Spleen (tissue), 13 donors: ENCODE results near the gene CD99. TPM values are rescaled to one million over a fixed set of nuclear protein-coding genes. Genes with fewer than 3 reads are reported as not detected.

Experiments used
- DNase-seq: peaks from one replicate; pipeline ENCODE4 v3.0.0-alpha.2; 2020
- H3K27ac ChIP-seq, 8 donors: fragments of 200-600 bp; sonication (generic) in 7 of 8; 1 replicate in 4 of 8; 2 replicates in 4 of 8; pipeline versions ENCODE4 v1.5.0 to v1.8.0; 2016 to 2021; ENCODE audit warnings: inconsistent platforms in 4 of 8, mild to moderate bottlenecking in 4 of 8, moderate library complexity in 1 of 8
- H3K27me3 ChIP-seq, 7 donors: fragments of 200-600 bp; sonication (generic) in 6 of 7; replicated peaks in 1 of 7; 1 replicate in 4 of 7; 2 replicates in 3 of 7; pipeline versions ENCODE4 v1.5.0 to v1.8.0; 2016 to 2021; ENCODE audit warnings: inconsistent platforms in 3 of 7, mild to moderate bottlenecking in 1 of 7
- H3K36me3 ChIP-seq, 6 donors: fragments of 200-600 bp; sonication (generic) in 5 of 6; 1 replicate in 4 of 6; 2 replicates in 2 of 6; pipeline versions ENCODE4 v1.5.0 to v1.8.0; 2016 to 2021; ENCODE audit warnings: inconsistent platforms in 2 of 6
- H3K4me1 ChIP-seq, 6 donors: fragments of 200-600 bp; sonication (generic) in 5 of 6; 1 replicate in 3 of 6; 2 replicates in 3 of 6; pipeline versions ENCODE4 v1.5.0 to v1.8.0; 2016 to 2021; ENCODE audit warnings: inconsistent platforms in 3 of 6
- H3K4me3 ChIP-seq, 8 donors: fragments of 200-600 bp; sonication (generic) in 7 of 8; 1 replicate in 4 of 8; 2 replicates in 4 of 8; pipeline versions ENCODE4 v1.5.0 to v1.8.0; 2016 to 2021; ENCODE audit warnings: inconsistent platforms in 4 of 8, mild to moderate bottlenecking in 4 of 8, moderate library complexity in 2 of 8
- H3K9me3 ChIP-seq, 8 donors: fragments of 200-600 bp; sonication (generic) in 7 of 8; 1 replicate in 4 of 8; 2 replicates in 4 of 8; pipeline versions ENCODE4 v1.5.0 to v1.8.0; 2016 to 2021; ENCODE audit warnings: inconsistent platforms in 4 of 8
- POLR2A ChIP-seq, 3 donors: fragments of 450-650 bp; IDR thresholded peaks; one replicate each; pipeline ENCODE4 v1.5.1; 2017; ENCODE audit warnings: antibody characterized with exemption in 3 of 3, mild to moderate bottlenecking in 1 of 3
- POLR2AphosphoS5 ChIP-seq, 3 donors: sonication (generic); formaldehyde crosslinking; IDR thresholded peaks; one replicate each; pipeline ENCODE4 v1.5.1; 2017; ENCODE audit warnings: antibody characterized with exemption in 3 of 3
- WGBS, 5 donors: extraction: QIAGEN DNeasy Blood & Tissue Kit in 3 of 5; methylation state at CpG; one replicate each; pipeline versions ENCODE4 v1.1.5 to v1.1.7; 2013 to 2018; 5-methylcytosine and 5-hydroxymethylcytosine counted together
- intact Hi-C: fragments of 100-400 bp; cut with DNase I; formaldehyde crosslinking; loops from one replicate; pipeline ENCODE4 v1.15.0; 2023; ENCODE audit warnings: low total_unique reads
- long read RNA-seq, 2 donors: transcript quantifications; one replicate each; lab custom pipeline, GENCODE V29; 2026
- polyA plus RNA-seq, 3 donors: library from polyadenylated mRNA; stranded (reverse); fragments of 200-250 nt; gene quantifications; one replicate each; pipeline ENCODE4 v1.2.1, GENCODE V29; 2013
- total RNA-seq, 7 donors: library from RNA; depleted of rRNA in 3 of 7; stranded (reverse); fragments of >200 nt in 3 of 7; fragmentation: NEBNext Ultra II Directional in 4 of 7; extraction: Animal tissue kit (Norgen Biotek cat#: 25700) in 4 of 7; gene quantifications; one replicate each; pipeline versions ENCODE4 v1.1.0 to v1.2.1, GENCODE V29; 2016 to 2021
- TF ChIP-seq, protein P1 (sequence below), 11 experiments: fragments of 200-600 bp in 7 of 11; fragments of 450-650 bp in 4 of 11; sonication (generic) in 4 of 11; IDR thresholded peaks in 8 of 11; conservative IDR thresholded peaks in 3 of 11; 1 replicate in 7 of 11; 2 replicates in 4 of 11; pipeline versions ENCODE4 v1.4.0 to v1.8.0; 2016 to 2021; ENCODE audit warnings: antibody characterized with exemption in 11 of 11, inconsistent platforms in 4 of 11, mild to moderate bottlenecking in 1 of 11
- donor health status: healthy with polysubstance abuse.
- donor health status: DM: no; HTN: no; CAD: no; lungs with moderate emphysema.
- donor health status: DM: no; HTN: no; CAD: no.
- donor health status: Bipolar disorder and iron deficiency.
- donor health status: healthy.
- donor health status: DM: no; HTN: no; CAD: no.
- donor health status: DM: yes; HTN: yes; CAD: no.

The CD99 gene
- 100 to 1,000 TPM; 109 to 316 (median 180) TPM for total RNA-seq
- 100 to 1,000 TPM; 101 to 219 (median 189) TPM for polyA plus RNA-seq
- long read RNA-seq, donor 1, transcript CD99-205 (10 exons, 1,291 nt): major isoform, 69 of 210 reads
- long read RNA-seq, donor 1, transcript CD99-212 (10 exons, 1,089 nt): minor isoform, 6 of 210 reads
- long read RNA-seq, donor 1, transcript CD99-204 (9 exons, 892 nt): minor isoform, 12 of 210 reads
- long read RNA-seq, donor 1, partial matches to known transcripts: 119 of 210 reads
- long read RNA-seq, donor 1, other reads (novel, unspliced or antisense): 0 of 210 reads
- long read RNA-seq, donor 2, transcript CD99-212 (10 exons, 1,089 nt): minor isoform, 9 of 252 reads
- long read RNA-seq, donor 2, transcript CD99-205 (10 exons, 1,291 nt): major isoform, 93 of 252 reads
- long read RNA-seq, donor 2, partial matches to known transcripts: 144 of 252 reads
- long read RNA-seq, donor 2, other reads (novel, unspliced or antisense): 0 of 252 reads

DNA sequence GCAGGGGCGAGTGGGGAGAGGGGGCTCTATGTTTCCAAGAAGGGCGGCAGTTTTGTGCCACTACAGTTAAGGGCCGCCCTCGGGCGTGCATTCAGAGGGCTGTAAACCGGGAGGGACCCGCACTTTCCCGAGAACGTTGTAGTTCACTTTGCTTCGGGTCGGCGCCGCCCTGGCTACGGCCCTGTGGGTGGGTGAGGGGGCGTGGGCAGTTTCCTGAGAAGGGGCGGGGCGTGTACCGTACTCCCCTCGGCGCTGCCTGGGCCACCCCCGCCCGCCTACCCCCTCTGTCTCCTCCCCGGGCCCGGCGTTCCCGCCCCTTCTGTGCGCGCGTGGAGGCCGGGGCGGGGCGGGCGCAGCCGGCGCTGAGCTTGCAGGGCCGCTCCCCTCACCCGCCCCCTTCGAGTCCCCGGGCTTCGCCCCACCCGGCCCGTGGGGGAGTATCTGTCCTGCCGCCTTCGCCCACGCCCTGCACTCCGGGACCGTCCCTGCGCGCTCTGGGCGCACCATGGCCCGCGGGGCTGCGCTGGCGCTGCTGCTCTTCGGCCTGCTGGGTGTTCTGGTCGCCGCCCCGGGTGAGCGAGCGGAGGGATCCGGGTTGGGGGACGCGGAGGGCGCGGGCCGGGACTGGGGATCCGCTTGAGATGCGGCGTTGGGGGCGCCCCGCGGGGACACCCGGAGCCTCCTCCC, at the start of gene CD99:
Gene CD99 (plus strand): TSS at position 440 of the 687 bp plus-strand sequence. CDS start 66 bp downstream, at position 506.
- Histone ChIP-seq H3K27me3 (no peaks in the 10 kb centered on the region), H3K36me3 (no peaks in the 10 kb centered on the region), H3K9me3 (no peaks in the 10 kb centered on the region), H3K4me3 (peak within 1 kb of the TSS; percentile 67 to 96 (median 90)), H3K27ac (peak within 1 kb of the TSS; percentile 69 to 88 (median 84)), H3K4me1 (peaks cover 17 to 56% (median 47%) of the 10 kb centered on the region in 6 donors)
- peak; percentile 97 for DNase-seq
- TF ChIP-seq, protein P1, sequence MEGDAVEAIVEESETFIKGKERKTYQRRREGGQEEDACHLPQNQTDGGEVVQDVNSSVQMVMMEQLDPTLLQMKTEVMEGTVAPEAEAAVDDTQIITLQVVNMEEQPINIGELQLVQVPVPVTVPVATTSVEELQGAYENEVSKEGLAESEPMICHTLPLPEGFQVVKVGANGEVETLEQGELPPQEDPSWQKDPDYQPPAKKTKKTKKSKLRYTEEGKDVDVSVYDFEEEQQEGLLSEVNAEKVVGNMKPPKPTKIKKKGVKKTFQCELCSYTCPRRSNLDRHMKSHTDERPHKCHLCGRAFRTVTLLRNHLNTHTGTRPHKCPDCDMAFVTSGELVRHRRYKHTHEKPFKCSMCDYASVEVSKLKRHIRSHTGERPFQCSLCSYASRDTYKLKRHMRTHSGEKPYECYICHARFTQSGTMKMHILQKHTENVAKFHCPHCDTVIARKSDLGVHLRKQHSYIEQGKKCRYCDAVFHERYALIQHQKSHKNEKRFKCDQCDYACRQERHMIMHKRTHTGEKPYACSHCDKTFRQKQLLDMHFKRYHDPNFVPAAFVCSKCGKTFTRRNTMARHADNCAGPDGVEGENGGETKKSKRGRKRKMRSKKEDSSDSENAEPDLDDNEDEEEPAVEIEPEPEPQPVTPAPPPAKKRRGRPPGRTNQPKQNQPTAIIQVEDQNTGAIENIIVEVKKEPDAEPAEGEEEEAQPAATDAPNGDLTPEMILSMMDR (IDR thresholded peaks at IDR 0.05 in 8 of 11, conservative IDR thresholded peaks at IDR 0.05 in 3 of 11): no peak
- TF ChIP-seq POLR2AphosphoS5 (IDR thresholded peaks at IDR 0.05): peak; percentile 89 to 96 (median 93)
- peak in 2 of 3 donors; percentile 50 to 73 for TF ChIP-seq POLR2A (IDR thresholded peaks at IDR 0.05)
- WGBS, 5 donors: 0 to 1% (median 0%) methylated on average over 18 to 73 of the region's 73 CpGs
- intact Hi-C loops: loop anchor here (10.0 kb wide), 1 partner anchor 196 kb away; no protein-coding TSS in a partner anchor

GRCh38 chrX:2642146-2642545, 48.9 kb upstream of the CD99 start:
- Histone ChIP-seq H3K27me3 (no peaks in the 10 kb centered on the region), H3K9me3 (no peaks in the 10 kb centered on the region), H3K27ac (no peak overlapping the region), H3K4me3 (no peak overlapping the region), H3K4me1 (no peaks in the 10 kb centered on the region), H3K36me3 (peaks cover 0 to 57% (median 0%) of the 10 kb centered on the region in 6 donors)
- intact Hi-C loops: loop anchor here (5.0 kb wide), 1 partner anchor 170 kb away; no protein-coding TSS in a partner anchor
- 91 to 95% (median 92%) methylated on average over 6 to 8 of the region's 8 CpGs for WGBS, 5 donors
- no peak for DNase-seq
- TF ChIP-seq POLR2AphosphoS5 (IDR thresholded peaks at IDR 0.05) (no peak), POLR2A (IDR thresholded peaks at IDR 0.05) (no peak)
- TF ChIP-seq, protein P1 (IDR thresholded peaks at IDR 0.05 in 8 of 11, conservative IDR thresholded peaks at IDR 0.05 in 3 of 11): no peak

- no peak for DNase-seq
- Histone ChIP-seq H3K4me3 (no peak overlapping the region), H3K27ac (no peak overlapping the region), H3K4me1 (no peaks in the 10 kb centered on the region), H3K36me3 (peaks cover 0 to 60% (median 0%) of the 10 kb centered on the region in 6 donors), H3K27me3 (no peaks in the 10 kb centered on the region), H3K9me3 (no peaks in the 10 kb centered on the region)
- 65 to 79% (median 72%) methylated on average over 10 of the region's 10 CpGs for WGBS, 5 donors
- TF ChIP-seq POLR2A (IDR thresholded peaks at IDR 0.05) (no peak), POLR2AphosphoS5 (IDR thresholded peaks at IDR 0.05) (no peak)
- TF ChIP-seq, protein P1 (IDR thresholded peaks at IDR 0.05 in 8 of 11, conservative IDR thresholded peaks at IDR 0.05 in 3 of 11): no peak
- intact Hi-C loops: loop anchor here (5.0 kb wide), 1 partner anchor 170 kb away; no protein-coding TSS in a partner anchor
Observed at GRCh38 chrX:2642791-2643190, 48.3 kb upstream of the CD99 start.
